Effector memory CD4-positive, alpha-beta T cell (primary cell): ENCODE results near the gene HSPA1L.
A peak's percentile ranks its signal among the peaks of the same experiment; 100 is the strongest.
"Not testable (repeated sequence)": the region's sequence is repeated elsewhere in the genome, so short reads cannot be mapped to it uniquely, and the experiment has no call there.

Experiments
- DNase-seq, 3 donors: peaks; one replicate each; pipeline ENCODE4 v3.0.0-alpha.2; 2020
- H3K27ac ChIP-seq: 2 replicates; pipeline ENCODE4 v1.7.0; 2013; ENCODE audit warnings: mild to moderate bottlenecking, low read length, moderate library complexity; ENCODE audit not compliant: insufficient read depth, poor library complexity, severe bottlenecking
- H3K27me3 ChIP-seq: replicated peaks from 2 replicates; pipeline ENCODE4 v1.7.0; 2013; ENCODE audit warnings: mild to moderate bottlenecking, low read length; ENCODE audit not compliant: insufficient read depth, control insufficient read depth, poor library complexity, severe bottlenecking
- H3K36me3 ChIP-seq: 2 replicates; pipeline ENCODE4 v1.7.0; 2013; ENCODE audit warnings: mild to moderate bottlenecking, low read length, moderate library complexity; ENCODE audit not compliant: control insufficient read depth, insufficient read depth
- H3K4me1 ChIP-seq: 2 replicates; pipeline ENCODE4 v1.7.0; 2013; ENCODE audit warnings: low read length, mild to moderate bottlenecking; ENCODE audit not compliant: control insufficient read depth, insufficient read depth, poor library complexity, severe bottlenecking
- H3K4me3 ChIP-seq: 2 replicates; pipeline ENCODE4 v1.7.0; 2013; ENCODE audit warnings: low read length, low read depth, mild to moderate bottlenecking; ENCODE audit not compliant: insufficient read depth, poor library complexity, severe bottlenecking
- H3K9me3 ChIP-seq: 2 replicates; pipeline ENCODE4 v1.7.0; 2013; ENCODE audit warnings: mild to moderate bottlenecking, low read length, moderate library complexity; ENCODE audit not compliant: control insufficient read depth

Gene HSPA1L

DNA sequence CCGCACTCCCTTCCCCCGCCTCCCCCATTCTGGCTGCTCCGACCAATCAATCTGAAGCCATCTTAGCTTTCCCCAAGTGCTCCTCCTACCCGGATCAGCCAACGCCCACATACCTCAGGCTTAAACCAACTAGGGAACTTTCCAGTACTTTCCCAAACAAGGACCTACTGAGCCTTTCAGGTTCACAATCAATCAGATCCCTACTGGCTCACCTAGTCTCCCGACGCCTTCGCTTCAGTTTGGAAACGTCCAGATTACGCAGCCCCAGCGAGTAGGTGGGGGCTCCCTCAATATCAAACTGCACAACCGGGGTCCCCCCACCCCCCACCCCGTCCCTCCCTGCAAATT lies 432 bp downstream of the HSPA1L start:
- H3K27ac ChIP-seq: peak overlapping the region; percentile 81
- peaks cover 12% of the 10 kb centered on the region for H3K36me3 ChIP-seq
- H3K9me3 ChIP-seq: no peaks in the 10 kb centered on the region
- H3K27me3 ChIP-seq: no peaks in the 10 kb centered on the region
- peak overlapping the region; percentile 92 for H3K4me3 ChIP-seq
- peak; percentile 59 to 78 (median 59) for DNase-seq
- H3K4me1 ChIP-seq: peaks cover 23% of the 10 kb centered on the region

DNA sequence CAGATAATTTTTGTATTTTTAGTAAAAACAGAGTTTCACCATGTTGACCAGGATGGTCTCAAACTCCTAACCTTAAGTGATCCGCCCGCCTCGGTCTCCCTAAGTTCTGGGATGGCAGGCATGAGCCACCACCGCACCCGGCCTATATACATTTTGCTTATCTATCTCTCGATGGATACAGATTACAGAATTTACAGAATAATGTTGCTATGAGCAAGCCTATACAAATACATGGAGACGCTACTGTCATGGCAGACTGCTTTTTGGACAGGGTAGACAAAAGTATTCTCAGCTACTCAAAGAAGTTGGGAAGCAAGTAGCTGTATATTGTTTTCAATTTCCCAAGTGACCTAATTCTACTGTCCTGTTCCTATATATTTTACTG lies 1.6 kb downstream of the HSPA1L start:
- Histone ChIP-seq H3K27me3 (no peaks in the 10 kb centered on the region), H3K4me3 (peak overlapping the region; percentile 25), H3K27ac (peak overlapping the region; percentile 49), H3K9me3 (no peaks in the 10 kb centered on the region), H3K36me3 (peaks cover 12% of the 10 kb centered on the region), H3K4me1 (peaks cover 17% of the 10 kb centered on the region)
- no peak for DNase-seq

DNA sequence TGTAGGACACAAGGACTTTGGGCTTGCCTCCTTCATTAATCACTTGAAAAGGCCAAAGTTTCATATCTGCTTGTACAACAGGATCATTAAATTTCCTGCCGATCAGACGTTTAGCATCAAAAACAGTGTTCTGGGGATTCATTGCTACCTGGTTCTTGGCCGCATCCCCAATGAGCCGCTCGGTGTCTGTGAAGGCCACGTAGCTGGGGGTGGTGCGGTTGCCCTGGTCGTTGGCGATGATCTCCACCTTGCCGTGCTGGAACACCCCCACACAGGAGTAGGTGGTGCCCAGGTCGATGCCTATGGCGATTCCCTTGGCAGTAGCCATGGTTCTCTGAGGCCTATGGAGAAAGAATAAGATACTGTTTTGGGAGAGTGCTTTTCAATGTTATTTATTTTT lies 3.4 kb downstream of the HSPA1L start:
- Histone ChIP-seq H3K4me1 (peaks cover 17% of the 10 kb centered on the region), H3K4me3 (no peak overlapping the region), H3K27me3 (no peaks in the 10 kb centered on the region), H3K36me3 (peaks cover 12% of the 10 kb centered on the region), H3K27ac (no peak overlapping the region), H3K9me3 (no peaks in the 10 kb centered on the region)
- DNase-seq: no peak

DNA sequence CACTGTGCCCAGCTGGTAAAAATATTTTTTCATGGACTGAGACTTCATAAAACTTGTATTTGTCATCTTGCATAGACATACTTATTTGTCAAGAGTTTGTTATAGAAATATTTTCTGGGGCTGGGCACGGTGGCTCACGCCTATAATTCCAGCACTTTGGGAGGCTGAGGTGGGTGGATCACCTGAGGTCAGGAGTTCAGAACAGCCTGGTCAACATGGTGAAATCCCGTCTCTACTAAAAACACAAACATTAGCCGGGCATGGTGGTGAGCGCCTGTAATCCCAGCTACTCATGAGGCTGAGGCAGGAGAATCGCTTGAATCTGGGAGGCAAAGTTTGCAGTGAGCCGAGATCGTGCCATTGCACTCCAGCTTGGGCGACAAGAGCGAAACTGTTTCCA lies 6.5 kb downstream of the HSPA1L start:
- Histone ChIP-seq H3K36me3 (peaks cover 12% of the 10 kb centered on the region), H3K4me1 (peaks cover 16% of the 10 kb centered on the region)
- not testable (repeated sequence) for H3K27me3 ChIP-seq, H3K9me3 ChIP-seq, H3K27ac ChIP-seq, H3K4me3 ChIP-seq, DNase-seq

DNA sequence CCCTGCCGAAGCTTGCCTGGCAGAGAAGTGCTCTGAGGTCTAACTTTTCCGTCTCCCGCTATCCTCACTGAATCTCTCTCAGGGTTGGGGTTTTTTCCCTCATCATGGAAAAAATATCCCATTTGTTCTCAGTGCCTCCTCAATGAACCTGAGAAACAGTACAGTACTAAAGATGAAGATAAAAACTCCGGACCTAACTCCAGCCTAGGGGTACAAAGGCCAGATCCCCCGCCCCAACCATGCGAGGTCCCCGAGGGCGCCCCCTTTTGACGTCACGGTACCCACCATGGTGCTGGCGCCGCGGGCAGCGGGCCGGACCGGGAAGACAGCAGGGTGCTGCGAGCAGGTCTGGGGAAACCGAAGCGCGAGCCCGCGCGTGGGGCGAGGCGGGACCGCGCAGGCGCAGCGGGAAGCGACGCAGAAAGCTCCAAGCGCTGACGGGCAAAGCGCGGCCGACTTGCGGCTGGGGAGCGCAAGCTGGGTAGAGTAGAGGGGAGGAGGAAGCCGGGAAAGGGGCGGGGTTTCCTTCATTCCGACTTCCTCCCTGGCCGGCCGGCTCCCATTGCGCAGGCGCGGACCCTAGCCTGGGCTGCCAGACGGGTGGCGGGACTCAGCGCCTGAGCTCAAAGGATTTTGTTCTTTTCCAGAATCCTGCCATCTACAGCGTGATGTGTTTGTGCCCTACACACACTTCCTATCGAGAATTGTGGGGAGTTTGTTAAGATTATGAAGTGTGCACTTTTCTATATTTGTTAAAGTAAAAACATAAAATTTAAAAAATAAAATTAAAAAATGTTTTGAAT lies 8.4 kb downstream of the HSPA1L start, which contains the start of gene LSM2:
Gene LSM2 (minus strand): TSS at position 497 of the 803 bp plus-strand sequence. CDS start 209 bp downstream, at position 288.
- peaks cover 11% of the 10 kb centered on the region for H3K36me3 ChIP-seq
- H3K27me3 ChIP-seq: no peaks in the 10 kb centered on the region
- H3K9me3 ChIP-seq: no peaks in the 10 kb centered on the region
- peaks cover 8% of the 10 kb centered on the region for H3K4me1 ChIP-seq
- peak within 1 kb of the TSS; percentile 84 for H3K4me3 ChIP-seq
- H3K27ac ChIP-seq: peak within 1 kb of the TSS; percentile 88
- peak; percentile 94 to 96 (median 96) for DNase-seq

DNA sequence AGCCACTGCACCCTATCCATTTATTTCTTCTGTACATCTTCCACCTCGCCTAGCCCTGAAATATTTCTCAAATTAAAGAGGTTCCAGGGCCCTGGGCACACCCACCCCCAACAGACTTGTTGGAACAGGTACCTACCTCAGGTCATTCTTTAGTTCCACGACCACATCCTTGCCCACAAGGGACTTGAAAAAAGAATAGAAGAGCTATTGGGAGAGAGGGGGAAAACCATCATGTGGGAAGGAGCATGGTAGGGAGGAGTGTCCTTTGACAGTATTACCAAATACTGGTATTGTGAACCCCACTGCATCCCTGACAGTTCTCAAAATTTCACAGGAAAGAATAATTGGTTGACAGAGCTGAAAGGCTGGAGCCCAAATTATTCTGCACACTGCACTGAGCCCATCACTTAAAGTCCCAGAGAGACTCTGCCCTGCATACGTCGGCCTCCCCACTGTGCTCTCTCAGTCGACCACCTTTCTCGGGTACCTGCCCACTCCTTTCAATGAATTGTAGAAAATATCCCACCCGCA lies 9.1 kb downstream of the HSPA1L start:
- no peaks in the 10 kb centered on the region for H3K27me3 ChIP-seq
- H3K4me1 ChIP-seq: peaks cover 8% of the 10 kb centered on the region
- DNase-seq: no peak
- H3K4me3 ChIP-seq: peak overlapping the region; percentile 84
- no peaks in the 10 kb centered on the region for H3K9me3 ChIP-seq
- H3K36me3 ChIP-seq: peaks cover 5% of the 10 kb centered on the region
- H3K27ac ChIP-seq: peak overlapping the region; percentile 88

DNA sequence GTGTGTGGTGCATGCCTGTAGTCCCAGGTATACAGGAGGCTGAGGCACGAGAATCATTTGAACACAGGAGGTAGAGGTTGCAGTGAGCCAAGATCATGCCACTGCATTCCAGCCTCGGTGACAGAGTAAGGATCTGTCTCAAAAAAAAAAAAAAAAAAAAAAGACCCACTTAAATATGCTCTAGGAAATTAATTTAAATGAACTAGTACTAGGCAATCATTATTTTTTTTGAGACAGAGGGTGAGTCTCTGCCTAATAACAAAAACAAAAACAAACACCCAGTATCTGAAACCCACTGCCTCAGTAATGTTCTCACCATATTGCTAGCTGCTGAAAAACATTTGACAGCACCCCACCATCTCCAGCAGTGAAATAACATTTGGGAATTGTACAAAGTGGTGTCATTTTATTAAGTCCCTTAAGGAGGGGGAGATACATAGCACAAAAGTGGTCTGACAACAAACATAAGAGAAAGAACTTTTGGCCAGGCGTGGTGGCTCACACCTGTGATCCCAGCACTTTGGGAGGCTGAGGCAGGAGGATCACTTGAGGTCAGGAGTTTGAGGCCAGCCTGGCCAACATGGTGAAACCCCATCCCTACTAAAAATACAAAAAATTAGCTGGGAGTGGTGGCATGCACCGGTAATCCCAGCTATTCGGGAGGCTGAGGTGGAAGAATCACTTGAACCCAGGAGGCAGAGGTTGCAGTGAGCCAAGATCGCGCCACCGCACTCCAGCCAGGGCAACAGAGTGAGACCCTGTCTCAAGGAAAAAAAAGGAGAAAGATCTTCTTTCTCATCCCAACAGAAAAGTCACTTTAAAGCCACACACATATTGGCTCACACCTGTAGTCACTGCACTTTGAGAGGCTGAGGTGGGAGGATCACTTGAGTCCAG lies 13.8 kb downstream of the HSPA1L start:
- DNase-seq, H3K36me3 ChIP-seq, H3K4me3 ChIP-seq, H3K27ac ChIP-seq, H3K27me3 ChIP-seq, H3K9me3 ChIP-seq: not testable (repeated sequence)
- H3K4me1 ChIP-seq: peaks cover 30% of the 10 kb centered on the region

DNA sequence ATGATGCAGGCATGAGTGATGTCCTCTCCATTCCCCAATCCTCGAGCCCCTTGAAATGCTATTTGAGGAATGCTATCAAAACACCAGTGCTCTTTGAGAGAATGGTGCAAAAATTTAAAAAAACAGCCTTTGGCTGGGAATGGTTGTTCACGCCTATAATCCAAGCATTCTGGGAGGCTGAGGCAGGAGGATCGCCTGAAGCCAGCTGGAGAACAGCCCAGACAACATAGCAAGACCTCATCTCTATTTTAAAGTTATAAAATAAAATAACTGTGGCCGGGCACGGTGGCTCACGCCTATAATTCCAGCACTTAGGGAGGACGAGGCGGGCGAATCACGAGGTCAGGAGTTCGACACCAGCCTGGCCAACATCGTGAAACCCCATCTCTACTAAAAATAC lies 15.3 kb downstream of the HSPA1L start:
- Histone ChIP-seq H3K36me3 (no peaks in the 10 kb centered on the region), H3K4me3 (no peak overlapping the region), H3K4me1 (peaks cover 32% of the 10 kb centered on the region), H3K9me3 (no peaks in the 10 kb centered on the region), H3K27ac (no peak overlapping the region), H3K27me3 (no peaks in the 10 kb centered on the region)
- DNase-seq: no peak

DNA sequence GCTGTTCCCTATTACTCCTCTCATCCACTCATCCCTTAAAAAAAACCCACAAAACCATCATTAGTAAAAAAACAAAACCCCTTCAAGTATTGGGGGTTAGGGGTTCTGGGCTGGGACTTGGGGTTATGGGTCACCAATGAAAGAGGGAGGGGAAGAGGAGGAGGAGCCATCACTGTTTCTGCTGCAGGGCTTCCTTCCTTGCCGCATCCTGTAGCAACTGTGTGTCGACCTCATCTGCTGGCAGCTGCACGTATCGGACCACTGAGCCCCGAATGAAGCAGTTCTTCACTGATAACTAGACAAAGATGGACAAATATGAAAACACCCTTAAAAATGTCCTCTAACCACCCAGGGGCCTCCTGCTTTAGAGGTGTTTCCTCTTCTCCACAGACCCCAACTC lies 17.5 kb downstream of the HSPA1L start:
- Histone ChIP-seq H3K4me1 (peaks cover 37% of the 10 kb centered on the region), H3K36me3 (peaks cover 2% of the 10 kb centered on the region), H3K4me3 (no peak overlapping the region), H3K9me3 (no peaks in the 10 kb centered on the region), H3K27me3 (no peaks in the 10 kb centered on the region), H3K27ac (peak overlapping the region; percentile 51)
- DNase-seq: no peak

DNA sequence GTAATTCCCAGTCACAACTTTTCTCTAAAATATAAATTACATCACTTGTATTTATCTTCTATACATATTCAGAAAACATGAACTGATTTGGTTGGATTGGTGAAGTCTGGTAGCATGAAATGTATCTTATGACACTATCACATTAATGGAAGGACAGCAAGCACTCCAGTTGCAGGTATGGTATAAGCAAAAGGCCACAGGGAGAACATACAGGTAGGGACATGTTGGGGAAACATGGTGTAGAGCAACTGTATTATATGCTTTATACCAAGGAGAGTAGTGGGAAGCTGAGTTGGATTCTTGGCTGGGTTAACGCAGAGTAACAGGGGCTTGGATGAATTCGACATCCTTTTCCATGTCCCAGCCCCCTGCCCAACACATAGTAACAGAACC lies 18.1 kb downstream of the HSPA1L start:
- no peaks in the 10 kb centered on the region for H3K27me3 ChIP-seq
- no peak overlapping the region for H3K27ac ChIP-seq
- H3K4me1 ChIP-seq: peaks cover 37% of the 10 kb centered on the region
- H3K36me3 ChIP-seq: peaks cover 7% of the 10 kb centered on the region
- DNase-seq: no peak
- no peak overlapping the region for H3K4me3 ChIP-seq
- H3K9me3 ChIP-seq: no peaks in the 10 kb centered on the region
